GM19372 (cell line): ENCODE results near the gene PFN3.
A peak's percentile ranks its signal among the peaks of the same experiment; 100 is the strongest.

Experiments
- ATAC-seq: cut with Tn5 transposase; IDR thresholded peaks from one replicate; pipeline ENCODE4 v1.9.1; 2021; ENCODE audit warnings: mild to moderate bottlenecking, low read depth, moderate library complexity; ENCODE audit not compliant: unreplicated experiment

Gene PFN3

GRCh38 chr5:177399997-177400868 lies at the start of gene PFN3:
TSS of gene PFN3 (minus strand) at chr5:177400661. CDS start at chr5:177400576, 85 bp downstream.
- no peak for ATAC-seq

GRCh38 chr5:177449140-177450061 lies 48.9 kb upstream of the PFN3 start:
- no peak for ATAC-seq

- no peak for ATAC-seq
Measured at GRCh38 chr5:177448244-177448950, 47.9 kb upstream of the PFN3 start.

GRCh38 chr5:177447611-177448243 lies 47.3 kb upstream of the PFN3 start:
- no peak for ATAC-seq

GRCh38 chr5:177447066-177447610 lies 46.7 kb upstream of the PFN3 start:
- ATAC-seq: peak; percentile 42

- ATAC-seq: peak; percentile 54
Measured at GRCh38 chr5:177446200-177447065, 46.0 kb upstream of the PFN3 start, which contains the start of gene PRR7. TSS of gene PRR7 (plus strand) at chr5:177446814. CDS start at chr5:177455068, 8,254 bp downstream.

GRCh38 chr5:177445917-177446199 lies 45.4 kb upstream of the PFN3 start:
- no peak for ATAC-seq

- no peak for ATAC-seq
Measured at GRCh38 chr5:177445052-177445916, 44.8 kb upstream of the PFN3 start.

- no peak for ATAC-seq
Measured at GRCh38 chr5:177444106-177445051, 43.9 kb upstream of the PFN3 start.

GRCh38 chr5:177443144-177443983 lies 42.9 kb upstream of the PFN3 start:
- no peak for ATAC-seq

GRCh38 chr5:177442066-177442826 lies 41.8 kb upstream of the PFN3 start:
- no peak for ATAC-seq

- ATAC-seq: no peak
Measured at GRCh38 chr5:177440990-177441780, 40.7 kb upstream of the PFN3 start.

- no peak for ATAC-seq
Measured at GRCh38 chr5:177440211-177440989, 39.9 kb upstream of the PFN3 start.

GRCh38 chr5:177439518-177440053 lies 39.1 kb upstream of the PFN3 start:
- ATAC-seq: no peak
